Psoas muscle (tissue), 8 donors: Measurements from ENCODE around the gene TEAD1. TPM values are rescaled to one million over a fixed set of nuclear protein-coding genes. Genes with fewer than 3 reads are reported as not detected.

Experiments
- ATAC-seq, 4 donors: fragments of 200-7000 bp; cut with Tn5 transposase; one replicate each; pipeline ENCODE4 v1.9.1; 2020; ENCODE audit warnings: moderate library complexity in 3 of 4, mild to moderate bottlenecking in 2 of 4
- DNase-seq, 2 donors: peaks; one replicate each; pipeline ENCODE4 v3.0.0-alpha.2; 2020
- H3K27ac ChIP-seq: fragments of 200-600 bp; one replicate; pipeline ENCODE4 v1.8.0; 2022
- H3K27me3 ChIP-seq, 3 donors: fragments of 200-600 bp in 1 of 3; one replicate each; pipeline versions ENCODE4 v1.6.1 to v1.8.0; 2013 to 2022; ENCODE audit warnings: low read length in 2 of 3, mild to moderate bottlenecking in 2 of 3, moderate library complexity in 1 of 3; ENCODE audit not compliant: insufficient read depth in 3 of 3
- H3K36me3 ChIP-seq, 2 donors: fragments of 200-600 bp in 1 of 2; one replicate each; pipeline versions ENCODE4 v1.6.1 to v1.8.0; 2013 to 2022; ENCODE audit warnings: low read depth in 1 of 2, mild to moderate bottlenecking in 1 of 2, moderate library complexity in 1 of 2; ENCODE audit not compliant: insufficient read depth in 1 of 2
- H3K4me1 ChIP-seq: fragments of 200-600 bp; one replicate; pipeline ENCODE4 v1.8.0; 2022
- H3K4me3 ChIP-seq: fragments of 200-600 bp; one replicate; pipeline ENCODE4 v1.8.0; 2022; ENCODE audit warnings: mild to moderate bottlenecking
- H3K9me3 ChIP-seq: fragments of 200-600 bp; one replicate; pipeline ENCODE4 v1.8.0; 2022
- CTCF ChIP-seq: fragments of 200-600 bp; IDR thresholded peaks from one replicate; pipeline ENCODE4 v1.8.0; 2022; ENCODE audit warnings: antibody characterized with exemption
- WGBS, 3 donors: extraction: QIAGEN DNeasy Blood & Tissue Kit; methylation state at CpG; one replicate each; pipeline versions ENCODE4 v1.1.6 to v1.1.7; 2013; 5-methylcytosine and 5-hydroxymethylcytosine counted together
- intact Hi-C, 2 donors: fragments of 100-400 bp; cut with DNase I; formaldehyde crosslinking; loops; one replicate each; pipeline versions ENCODE4 v1.11.0 to v1.14.2; 2022
- polyA plus RNA-seq, 3 donors: library from polyadenylated mRNA; stranded (reverse); fragments of 200-250 nt; gene quantifications; one replicate each; pipeline ENCODE4 v1.2.3, GENCODE V29; 2013
- total RNA-seq, 4 donors: library from RNA; stranded (reverse); fragmentation: NEBNext Ultra II Directional in 2 of 4; extraction: Animal tissue kit (Norgen Biotek cat#: 25700) in 2 of 4; gene quantifications; one replicate each; pipeline versions ENCODE4 v1.2.1 to v1.2.4, GENCODE V29; 2021 to 2023
- donor health status: healthy with polysubstance abuse.
- donor health status: DM: no; HTN: no; CAD: no; lungs with moderate emphysema.
- donor health status: Bipolar disorder and iron deficiency.
- donor health status: healthy.
- donor health status: DM: yes; HTN: yes; CAD: no.
- donor health status: DM: no; HTN: no; CAD: no.
- donor health status: DM: no; HTN: no; CAD: no.
- donor health status: DM: yes; HTN: yes; CAD: no.

Gene TEAD1
- total and polyA plus RNA-seq, 7 donors = 11.3 to 178 (median 112) TPM

DNA sequence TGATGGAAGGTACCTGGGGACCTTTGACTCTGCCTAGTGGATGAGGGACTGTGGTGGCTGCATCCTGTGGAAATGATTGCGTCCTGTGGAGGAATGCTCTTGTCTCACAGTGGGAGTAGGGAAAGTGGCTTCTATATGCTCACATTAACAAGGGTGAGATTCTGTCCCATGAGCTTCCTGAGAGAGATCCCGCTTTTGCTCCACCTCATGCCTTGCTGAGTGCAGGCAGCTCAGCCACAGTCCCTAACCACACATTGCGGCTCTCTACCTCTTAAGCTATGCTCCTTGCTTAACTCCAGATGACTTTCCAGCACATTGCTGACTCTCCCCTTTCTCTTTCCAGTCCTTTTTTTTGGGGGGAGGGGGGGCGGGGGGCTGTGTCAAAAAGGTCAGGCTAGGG is 45.0 kb downstream of the TEAD1 start:
- DNase-seq = no peak
- H3K4me1 ChIP-seq = peaks cover 72% of the 10 kb centered on the region
- 76 to 94% (median 77%) methylated on average over 4 of the region's 4 CpGs for WGBS, 3 donors
- no peaks in the 10 kb centered on the region for H3K27me3 ChIP-seq
- H3K4me3 ChIP-seq = no peak overlapping the region
- ATAC-seq = peak; percentile 44 to 64 (median 51)
- no peak for TF ChIP-seq CTCF
- no peaks in the 10 kb centered on the region for H3K36me3 ChIP-seq
- H3K27ac ChIP-seq = no peak overlapping the region
- intact Hi-C loops = no loop called here
- no peaks in the 10 kb centered on the region for H3K9me3 ChIP-seq

DNA sequence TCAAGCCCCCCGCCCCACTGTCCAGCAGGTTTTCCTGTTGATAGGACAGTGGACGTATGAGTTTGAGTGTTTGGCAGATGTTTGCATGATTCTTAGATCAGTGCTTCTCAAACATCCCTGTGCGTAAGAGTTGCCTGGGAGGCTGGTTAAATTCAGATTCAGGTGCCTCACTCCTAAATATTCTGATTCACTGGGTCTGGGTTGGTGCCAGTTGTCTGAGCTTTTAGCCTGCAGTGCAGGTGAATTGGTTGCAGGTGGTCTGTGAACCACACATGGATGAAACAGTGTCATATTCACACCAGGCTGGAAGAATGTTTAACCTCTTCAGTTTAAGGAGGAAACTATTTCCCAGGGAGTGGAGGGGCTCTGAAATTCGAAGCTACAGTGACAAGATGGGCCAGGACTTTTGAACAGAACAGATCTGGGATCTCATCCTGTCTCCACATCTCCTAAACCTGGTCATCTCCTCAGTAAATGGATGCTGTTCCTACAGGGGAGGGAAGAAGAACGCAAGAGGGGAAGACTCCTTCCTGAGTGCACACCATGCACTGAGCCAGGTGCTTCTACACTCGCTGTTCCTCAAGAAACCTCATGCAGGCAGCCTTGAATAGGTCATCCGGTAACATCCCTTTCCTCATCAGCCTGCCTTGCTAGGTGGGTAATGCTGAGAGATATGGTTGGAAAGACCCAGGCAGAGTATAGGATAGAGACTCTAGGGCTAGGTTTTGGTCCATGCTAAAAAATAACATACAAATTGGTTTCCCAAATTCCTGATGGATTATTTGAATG is 47.8 kb downstream of the TEAD1 start:
- intact Hi-C loops = no loop called here
- ATAC-seq = no peak
- Histone ChIP-seq H3K4me3 (no peak overlapping the region), H3K27me3 (no peaks in the 10 kb centered on the region), H3K9me3 (no peaks in the 10 kb centered on the region), H3K4me1 (peaks cover 69% of the 10 kb centered on the region), H3K36me3 (no peaks in the 10 kb centered on the region), H3K27ac (no peak overlapping the region)
- 73 to 81% (median 79%) methylated on average over 7 of the region's 7 CpGs for WGBS, 3 donors
- no peak for DNase-seq
- TF ChIP-seq CTCF = no peak

DNA sequence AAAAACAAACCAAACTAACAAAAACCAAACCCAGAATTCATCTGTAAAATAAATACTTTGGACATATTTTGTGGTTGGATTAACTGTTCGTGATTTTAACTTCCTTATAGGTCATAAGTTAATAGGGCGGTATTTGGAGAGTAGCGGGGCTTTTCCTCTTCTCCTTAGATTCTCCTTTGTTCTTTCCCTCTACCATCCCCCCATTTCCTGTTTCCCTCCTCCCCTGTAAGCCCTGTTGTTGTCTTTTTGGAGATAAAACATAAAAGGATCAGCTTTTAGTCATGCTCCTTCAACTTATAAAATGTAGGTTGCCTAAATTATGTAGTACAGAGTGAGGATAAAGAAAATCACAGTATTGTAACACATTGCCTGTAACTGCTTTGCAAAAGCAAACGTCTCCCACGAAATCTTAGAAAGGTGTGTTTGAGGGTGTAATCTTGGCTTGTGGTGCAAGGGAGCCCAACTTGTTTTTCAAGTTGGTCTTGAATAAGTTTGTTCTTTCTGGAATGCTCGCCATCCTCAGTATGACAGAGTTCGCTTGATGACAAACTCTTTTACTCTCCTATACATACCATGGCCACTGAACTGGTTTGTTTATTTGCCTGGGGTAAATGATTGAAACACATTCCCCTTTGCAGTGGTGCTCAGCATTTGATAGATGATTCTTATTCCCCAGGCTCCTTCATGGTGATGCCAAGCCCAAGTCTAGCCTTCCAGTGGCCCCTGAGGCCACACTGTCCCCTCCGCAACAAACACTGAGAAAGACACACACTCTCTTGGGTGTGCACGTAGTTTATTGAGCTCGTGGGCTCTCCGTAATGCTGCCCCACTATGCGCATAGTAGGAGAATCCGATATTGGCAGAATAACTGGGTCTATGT is 49.4 kb downstream of the TEAD1 start:
- WGBS, 3 donors = 80 to 84% (median 83%) methylated on average over 13 of the region's 13 CpGs
- no peak for TF ChIP-seq CTCF
- peak overlapping the region; percentile 61 for H3K27ac ChIP-seq
- H3K27me3 ChIP-seq = no peaks in the 10 kb centered on the region
- intact Hi-C loops = no loop called here
- H3K36me3 ChIP-seq = no peaks in the 10 kb centered on the region
- no peak overlapping the region for H3K4me3 ChIP-seq
- no peaks in the 10 kb centered on the region for H3K9me3 ChIP-seq
- ATAC-seq (no peak), DNase-seq (no peak)
- peaks cover 73% of the 10 kb centered on the region for H3K4me1 ChIP-seq

- H3K27ac ChIP-seq = peak overlapping the region; percentile 61
- no peaks in the 10 kb centered on the region for H3K27me3 ChIP-seq
- 69 to 73% (median 71%) methylated on average over 14 of the region's 14 CpGs for WGBS, 3 donors
- H3K4me3 ChIP-seq = no peak overlapping the region
- ATAC-seq = peak in 1 of 4 donors; percentile 22
- peak; percentile 60 to 66 for DNase-seq
- intact Hi-C loops = no loop called here
- no peaks in the 10 kb centered on the region for H3K36me3 ChIP-seq
- H3K4me1 ChIP-seq = peaks cover 80% of the 10 kb centered on the region
- TF ChIP-seq CTCF = no peak
- H3K9me3 ChIP-seq = no peaks in the 10 kb centered on the region
These were observed 50.3 kb downstream of the TEAD1 start for GRCh38 chr11:12724301-12725054.
